Prostate gland (tissue), 2 donors: Measurements from ENCODE around the gene LPAR3.

ENCODE experiments used
- POLR2AphosphoS5 ChIP-seq: sonication (generic); formaldehyde crosslinking; IDR thresholded peaks from one replicate; pipeline ENCODE4 v1.6.1; 2017; ENCODE audit warnings: antibody characterized with exemption
- TF ChIP-seq, protein P1 (sequence below), 4 experiments: fragments of 200-600 bp in 2 of 4; fragments of 450-650 bp in 2 of 4; sonication (generic) in 2 of 4; IDR thresholded peaks; 1 replicate in 3 of 4; 2 replicates in 1 of 4; pipeline ENCODE4 v1.5.1; 2016 to 2019; ENCODE audit warnings: antibody characterized with exemption in 4 of 4, mild to moderate bottlenecking in 2 of 4, moderate library complexity in 2 of 4

- TF ChIP-seq POLR2AphosphoS5, result peak; percentile 57
- TF ChIP-seq, protein P1, sequence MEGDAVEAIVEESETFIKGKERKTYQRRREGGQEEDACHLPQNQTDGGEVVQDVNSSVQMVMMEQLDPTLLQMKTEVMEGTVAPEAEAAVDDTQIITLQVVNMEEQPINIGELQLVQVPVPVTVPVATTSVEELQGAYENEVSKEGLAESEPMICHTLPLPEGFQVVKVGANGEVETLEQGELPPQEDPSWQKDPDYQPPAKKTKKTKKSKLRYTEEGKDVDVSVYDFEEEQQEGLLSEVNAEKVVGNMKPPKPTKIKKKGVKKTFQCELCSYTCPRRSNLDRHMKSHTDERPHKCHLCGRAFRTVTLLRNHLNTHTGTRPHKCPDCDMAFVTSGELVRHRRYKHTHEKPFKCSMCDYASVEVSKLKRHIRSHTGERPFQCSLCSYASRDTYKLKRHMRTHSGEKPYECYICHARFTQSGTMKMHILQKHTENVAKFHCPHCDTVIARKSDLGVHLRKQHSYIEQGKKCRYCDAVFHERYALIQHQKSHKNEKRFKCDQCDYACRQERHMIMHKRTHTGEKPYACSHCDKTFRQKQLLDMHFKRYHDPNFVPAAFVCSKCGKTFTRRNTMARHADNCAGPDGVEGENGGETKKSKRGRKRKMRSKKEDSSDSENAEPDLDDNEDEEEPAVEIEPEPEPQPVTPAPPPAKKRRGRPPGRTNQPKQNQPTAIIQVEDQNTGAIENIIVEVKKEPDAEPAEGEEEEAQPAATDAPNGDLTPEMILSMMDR (IDR thresholded peaks at IDR 0.05), result peak in 1 of 4 experiments; percentile 36
Observed at GRCh38 chr1:84892705-84893618, at the start of gene LPAR3.
